Immature natural killer cell (primary cell): Measurements from ENCODE around the gene IL17B. TPM values are rescaled to one million over a fixed set of nuclear protein-coding genes. Genes with fewer than 3 reads are reported as not detected.

Experiments
- DNase-seq, 3 donors: peaks; one replicate each; pipeline ENCODE4 v3.0.0; 2022; ENCODE audit warnings: mixed read lengths in 1 of 3
- H3K27ac Mint-ChIP-seq, 6 donors: one replicate each; pipeline ENCODE4 v1.8.0; 2020; ENCODE audit warnings: mixed read lengths in 6 of 6, mild to moderate bottlenecking in 5 of 6, inconsistent platforms in 4 of 6, moderate library complexity in 3 of 6
- H3K27me3 Mint-ChIP-seq, 3 donors: one replicate each; pipeline ENCODE4 v1.8.0; 2020 to 2021; ENCODE audit warnings: low read depth in 3 of 3, mild to moderate bottlenecking in 3 of 3, mixed read lengths in 3 of 3, moderate library complexity in 3 of 3, inconsistent platforms in 1 of 3
- H3K36me3 Mint-ChIP-seq, 3 donors: one replicate each; pipeline ENCODE4 v1.8.0; 2020; ENCODE audit warnings: mixed read lengths in 3 of 3, inconsistent platforms in 2 of 3, mild to moderate bottlenecking in 2 of 3
- H3K4me1 Mint-ChIP-seq, 2 donors: one replicate each; pipeline ENCODE4 v1.8.0; 2020; ENCODE audit warnings: inconsistent platforms in 2 of 2, mild to moderate bottlenecking in 2 of 2, mixed read lengths in 2 of 2, moderate library complexity in 1 of 2
- H3K4me3 Mint-ChIP-seq, 5 donors: one replicate each; pipeline ENCODE4 v1.8.0; 2020; ENCODE audit warnings: mild to moderate bottlenecking in 5 of 5, mixed read lengths in 5 of 5, inconsistent platforms in 3 of 5, moderate library complexity in 3 of 5
- H3K9me3 Mint-ChIP-seq, 6 donors: one replicate each; pipeline ENCODE4 v1.8.0; 2020; ENCODE audit warnings: mild to moderate bottlenecking in 6 of 6, mixed read lengths in 6 of 6, inconsistent platforms in 4 of 6, moderate library complexity in 3 of 6
- polyA plus RNA-seq, 3 donors: library from polyadenylated mRNA; unstranded; fragments of 300-500 nt; fragmentation: Illumina TruSeq; gene quantifications; one replicate each; pipeline ENCODE4 v1.2.3, GENCODE V29; 2021

IL17B gene
- polyA plus RNA-seq, 3 donors from 2014 or later = not detected

- Mint-ChIP-seq H3K9me3 (no peaks in the 10 kb centered on the region), H3K27me3 (no peaks in the 10 kb centered on the region), H3K4me1 (no peaks in the 10 kb centered on the region), H3K4me3 (no peak overlapping the region), H3K27ac (no peak overlapping the region), H3K36me3 (no peaks in the 10 kb centered on the region)
- DNase-seq = no peak
These were observed 31.0 kb upstream of the IL17B start for GRCh38 chr5:149410071-149410470.

- H3K4me1 Mint-ChIP-seq = no peaks in the 10 kb centered on the region
- no peaks in the 10 kb centered on the region for H3K27me3 Mint-ChIP-seq
- H3K4me3 Mint-ChIP-seq = no peak overlapping the region
- no peak for DNase-seq
- H3K27ac Mint-ChIP-seq = no peak overlapping the region
- H3K36me3 Mint-ChIP-seq = no peaks in the 10 kb centered on the region
- no peaks in the 10 kb centered on the region for H3K9me3 Mint-ChIP-seq
These were observed 30.3 kb upstream of the IL17B start for GRCh38 chr5:149409268-149409948.

- H3K36me3 Mint-ChIP-seq = no peaks in the 10 kb centered on the region
- H3K27ac Mint-ChIP-seq = no peak overlapping the region
- no peaks in the 10 kb centered on the region for H3K4me1 Mint-ChIP-seq
- no peaks in the 10 kb centered on the region for H3K9me3 Mint-ChIP-seq
- H3K27me3 Mint-ChIP-seq = no peaks in the 10 kb centered on the region
- DNase-seq = no peak
- no peak overlapping the region for H3K4me3 Mint-ChIP-seq
These were observed 29.4 kb upstream of the IL17B start for GRCh38 chr5:149408252-149409099.

GRCh38 chr5:149407323-149408251 is 28.5 kb upstream of the IL17B start:
- Mint-ChIP-seq H3K9me3 (no peaks in the 10 kb centered on the region), H3K27ac (no peak overlapping the region), H3K4me1 (no peaks in the 10 kb centered on the region)

GRCh38 chr5:149406979-149407306 is 27.9 kb upstream of the IL17B start:
- no peak for DNase-seq
- Mint-ChIP-seq H3K4me1 (no peaks in the 10 kb centered on the region), H3K9me3 (no peaks in the 10 kb centered on the region), H3K27me3 (peaks cover 0 to 2% (median 0%) of the 10 kb centered on the region in 3 donors), H3K36me3 (no peaks in the 10 kb centered on the region), H3K4me3 (no peak overlapping the region), H3K27ac (no peak overlapping the region)

More at GRCh38 chr5:149407323-149408251, 28.5 kb upstream of the IL17B start:
- Mint-ChIP-seq H3K4me3 (no peak overlapping the region), H3K27me3 (no peaks in the 10 kb centered on the region), H3K36me3 (no peaks in the 10 kb centered on the region)
- DNase-seq = no peak

GRCh38 chr5:149406203-149406978 is 27.3 kb upstream of the IL17B start:
- Mint-ChIP-seq H3K27me3 (peaks cover 0 to 4% (median 0%) of the 10 kb centered on the region in 3 donors), H3K4me3 (no peak overlapping the region), H3K27ac (no peak overlapping the region), H3K9me3 (no peaks in the 10 kb centered on the region), H3K36me3 (no peaks in the 10 kb centered on the region), H3K4me1 (no peaks in the 10 kb centered on the region)
- DNase-seq = no peak

- DNase-seq = no peak
- peaks cover 0 to 4% (median 2%) of the 10 kb centered on the region in 3 donors for H3K27me3 Mint-ChIP-seq
These were observed 26.6 kb upstream of the IL17B start for GRCh38 chr5:149405550-149406202.

GRCh38 chr5:149404746-149405549 is 25.9 kb upstream of the IL17B start:
- no peaks in the 10 kb centered on the region for H3K4me1 Mint-ChIP-seq
- H3K9me3 Mint-ChIP-seq = no peaks in the 10 kb centered on the region
- H3K4me3 Mint-ChIP-seq = no peak overlapping the region
- H3K36me3 Mint-ChIP-seq = no peaks in the 10 kb centered on the region
- H3K27ac Mint-ChIP-seq = no peak overlapping the region
- peaks cover 0 to 4% (median 2%) of the 10 kb centered on the region in 3 donors for H3K27me3 Mint-ChIP-seq
- DNase-seq = no peak

More at GRCh38 chr5:149405550-149406202, 26.6 kb upstream of the IL17B start:
- no peaks in the 10 kb centered on the region for H3K9me3 Mint-ChIP-seq
- no peaks in the 10 kb centered on the region for H3K4me1 Mint-ChIP-seq
- no peak overlapping the region for H3K4me3 Mint-ChIP-seq
- no peaks in the 10 kb centered on the region for H3K36me3 Mint-ChIP-seq
- H3K27ac Mint-ChIP-seq = no peak overlapping the region

GRCh38 chr5:149403923-149404745 is 25.0 kb upstream of the IL17B start:
- no peak for DNase-seq
- Mint-ChIP-seq H3K4me1 (no peaks in the 10 kb centered on the region), H3K27ac (no peak overlapping the region), H3K27me3 (peaks cover 0 to 4% (median 2%) of the 10 kb centered on the region in 3 donors), H3K9me3 (no peaks in the 10 kb centered on the region), H3K36me3 (no peaks in the 10 kb centered on the region), H3K4me3 (no peak overlapping the region)

- no peaks in the 10 kb centered on the region for H3K36me3 Mint-ChIP-seq
- H3K4me3 Mint-ChIP-seq = no peak overlapping the region
- H3K4me1 Mint-ChIP-seq = no peaks in the 10 kb centered on the region
- peaks cover 0 to 4% (median 4%) of the 10 kb centered on the region in 3 donors for H3K27me3 Mint-ChIP-seq
- H3K27ac Mint-ChIP-seq = no peak overlapping the region
- no peaks in the 10 kb centered on the region for H3K9me3 Mint-ChIP-seq
- DNase-seq = no peak
These were observed 23.2 kb upstream of the IL17B start for GRCh38 chr5:149402291-149402690.

GRCh38 chr5:149401051-149401450 is 22.0 kb upstream of the IL17B start:
- Mint-ChIP-seq H3K36me3 (no peaks in the 10 kb centered on the region), H3K27ac (no peak overlapping the region), H3K27me3 (peaks cover 1 to 6% (median 4%) of the 10 kb centered on the region in 3 donors), H3K9me3 (no peaks in the 10 kb centered on the region), H3K4me3 (no peak overlapping the region), H3K4me1 (no peaks in the 10 kb centered on the region)
- no peak for DNase-seq
